LNCaP clone FGC (cell line): ENCODE results near the gene YES1.
"Not testable (repeated sequence)": the region's sequence is repeated elsewhere in the genome, so short reads cannot be mapped to it uniquely, and the experiment has no call there.

Source experiments
- DNase-seq: peaks from one replicate; pipeline ENCODE4 v3.0.0-alpha.2; 2011; ENCODE audit warnings: low read depth
- H3K4me3 ChIP-seq: 2 replicates; pipeline ENCODE4 v1.5.1; 2011; ENCODE audit warnings: mild to moderate bottlenecking, low read depth, low read length, control low read depth
- TF ChIP-seq, protein P1 (sequence below): IDR thresholded peaks from 2 replicates; pipeline ENCODE4 v1.5.1; 2012; ENCODE audit warnings: mild to moderate bottlenecking; ENCODE audit not compliant: control insufficient read depth, insufficient read depth; ENCODE audit errors: extremely low read depth

Gene YES1

DNA sequence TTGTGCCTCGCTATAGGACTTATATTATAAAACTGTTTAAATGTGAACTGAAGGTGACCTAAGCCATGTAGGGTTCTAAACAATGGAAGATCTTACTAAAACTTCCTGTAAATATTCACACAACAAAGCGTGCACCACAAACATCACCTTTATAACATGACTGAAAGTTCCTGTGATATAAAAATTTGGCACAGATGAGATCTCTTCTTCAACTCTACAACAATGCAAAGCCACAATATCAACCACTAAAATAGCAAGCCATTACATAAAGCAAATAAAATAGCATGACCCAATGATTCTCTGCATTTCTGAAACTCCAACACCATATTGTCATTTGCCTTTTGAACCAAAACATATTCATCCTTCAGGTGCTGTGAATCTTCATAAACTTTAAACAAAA, 3.5 kb downstream of the YES1 start:
- TF ChIP-seq, protein P1, sequence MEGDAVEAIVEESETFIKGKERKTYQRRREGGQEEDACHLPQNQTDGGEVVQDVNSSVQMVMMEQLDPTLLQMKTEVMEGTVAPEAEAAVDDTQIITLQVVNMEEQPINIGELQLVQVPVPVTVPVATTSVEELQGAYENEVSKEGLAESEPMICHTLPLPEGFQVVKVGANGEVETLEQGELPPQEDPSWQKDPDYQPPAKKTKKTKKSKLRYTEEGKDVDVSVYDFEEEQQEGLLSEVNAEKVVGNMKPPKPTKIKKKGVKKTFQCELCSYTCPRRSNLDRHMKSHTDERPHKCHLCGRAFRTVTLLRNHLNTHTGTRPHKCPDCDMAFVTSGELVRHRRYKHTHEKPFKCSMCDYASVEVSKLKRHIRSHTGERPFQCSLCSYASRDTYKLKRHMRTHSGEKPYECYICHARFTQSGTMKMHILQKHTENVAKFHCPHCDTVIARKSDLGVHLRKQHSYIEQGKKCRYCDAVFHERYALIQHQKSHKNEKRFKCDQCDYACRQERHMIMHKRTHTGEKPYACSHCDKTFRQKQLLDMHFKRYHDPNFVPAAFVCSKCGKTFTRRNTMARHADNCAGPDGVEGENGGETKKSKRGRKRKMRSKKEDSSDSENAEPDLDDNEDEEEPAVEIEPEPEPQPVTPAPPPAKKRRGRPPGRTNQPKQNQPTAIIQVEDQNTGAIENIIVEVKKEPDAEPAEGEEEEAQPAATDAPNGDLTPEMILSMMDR = no peak
- DNase-seq = no peak
- H3K4me3 ChIP-seq = no peak overlapping the region

DNA sequence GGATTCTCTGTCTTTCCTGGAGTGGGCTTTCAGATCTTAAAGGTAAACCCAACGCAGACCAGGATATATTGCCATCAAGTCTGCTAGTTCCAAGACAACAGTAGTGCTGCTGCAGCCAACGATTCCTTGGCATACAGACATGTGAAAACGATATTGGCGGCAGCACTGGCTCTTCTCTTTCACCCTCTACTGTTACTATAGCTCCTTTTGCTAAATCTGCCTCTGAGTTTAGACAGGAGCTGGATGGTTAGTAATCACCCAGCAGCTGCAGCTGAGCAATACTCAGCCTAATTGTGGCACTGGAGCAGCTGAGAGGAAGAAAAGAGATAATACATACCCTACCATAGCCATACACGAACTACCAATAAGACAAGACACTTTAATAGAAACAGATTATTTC, 4.0 kb downstream of the YES1 start:
- TF ChIP-seq, protein P1 = no peak
- no peak overlapping the region for H3K4me3 ChIP-seq
- DNase-seq = no peak

DNA sequence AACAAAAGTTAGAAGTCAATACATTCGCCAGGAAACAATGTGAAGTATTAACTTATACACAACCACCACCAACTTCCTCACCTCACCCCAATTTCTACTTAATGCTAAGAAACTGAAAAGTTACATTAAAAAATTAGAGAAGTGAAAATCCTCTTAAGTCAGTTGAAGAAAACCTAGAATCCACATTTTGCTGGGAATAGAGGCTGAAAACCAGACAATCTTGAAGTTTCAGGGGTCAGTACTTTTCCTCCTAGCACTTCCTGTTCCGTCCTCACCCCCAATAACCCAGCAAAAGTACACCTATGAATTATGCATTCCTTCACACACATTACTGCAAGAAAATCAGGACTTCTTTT, 6.3 kb downstream of the YES1 start:
- no peak overlapping the region for H3K4me3 ChIP-seq
- no peak for DNase-seq
- TF ChIP-seq, protein P1 = no peak

DNA sequence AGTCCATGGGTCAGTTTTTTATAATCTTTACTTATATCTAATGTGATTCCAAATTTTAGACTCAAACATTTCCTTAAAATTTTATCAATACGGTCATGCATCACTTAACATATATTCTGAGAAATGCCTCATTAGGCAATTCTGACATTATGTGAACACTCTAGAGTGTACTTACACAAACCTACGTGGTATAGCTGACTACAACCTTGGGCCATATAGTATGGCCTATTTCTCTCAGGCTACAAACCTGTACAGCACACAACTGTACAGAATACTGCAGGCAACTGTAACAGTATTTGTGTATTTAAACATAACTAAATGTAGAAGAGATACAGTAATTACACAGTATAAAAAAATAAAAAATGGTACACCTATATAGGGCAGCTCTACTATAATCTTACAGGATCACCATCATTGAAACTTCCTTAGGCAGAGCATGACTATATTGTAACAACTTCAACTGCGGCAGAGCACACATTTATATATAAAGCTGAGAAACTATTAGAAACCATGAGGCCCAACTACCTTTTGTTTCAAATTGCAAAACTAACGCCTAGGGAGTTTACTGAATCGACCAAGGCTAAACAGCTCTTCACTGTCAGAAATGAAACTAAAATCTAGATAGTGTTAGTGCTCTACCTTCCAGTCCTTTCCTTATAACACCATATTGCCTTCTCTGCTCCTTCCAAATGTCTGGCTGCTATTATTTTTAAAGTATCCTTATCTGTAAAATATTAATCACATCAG, 6.9 kb downstream of the YES1 start:
- TF ChIP-seq, protein P1 = no peak
- no peak overlapping the region for H3K4me3 ChIP-seq

DNA sequence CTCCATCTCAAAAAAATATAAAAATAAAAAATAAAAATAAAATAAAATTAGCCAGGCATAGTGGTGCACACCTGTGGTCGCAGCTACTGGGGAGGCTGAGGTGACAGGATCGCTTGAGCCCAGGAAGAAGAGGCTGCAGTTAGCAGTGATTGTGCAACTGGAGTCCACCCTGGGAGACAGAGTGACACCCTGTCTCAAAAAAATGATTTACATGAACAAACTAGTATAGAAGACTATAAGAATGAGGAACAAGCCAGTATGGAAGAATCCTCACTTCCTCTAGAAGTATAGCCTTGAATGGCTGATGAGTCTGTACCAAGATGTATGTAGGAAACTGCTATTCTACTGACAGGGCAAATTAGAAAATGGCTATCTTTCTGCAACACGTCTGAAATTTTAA, 10.9 kb downstream of the YES1 start:
- no peak for DNase-seq
- H3K4me3 ChIP-seq = no peak overlapping the region
- TF ChIP-seq, protein P1 = no peak

More for the DNA sequence above, 6.9 kb downstream of the YES1 start:
- DNase-seq = no peak

DNA sequence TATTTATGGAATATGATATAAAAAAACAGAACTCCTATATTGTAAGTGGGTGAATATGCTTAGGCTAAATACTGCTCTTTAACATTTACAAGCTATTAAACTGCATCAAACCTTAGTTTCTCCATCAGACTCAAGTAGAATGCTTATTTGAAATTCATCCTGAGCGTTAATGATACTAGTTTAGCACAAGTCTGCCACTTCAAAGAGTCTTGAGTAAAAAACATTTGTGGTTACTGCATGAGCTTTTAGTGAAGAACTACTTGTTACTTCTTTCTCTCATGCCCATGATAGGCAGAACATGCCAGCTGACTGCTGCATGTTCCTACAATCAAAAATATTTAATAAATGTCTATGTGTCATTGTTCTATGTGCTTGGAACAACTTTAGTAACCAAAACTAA, 12.1 kb downstream of the YES1 start:
- no peak overlapping the region for H3K4me3 ChIP-seq
- no peak for DNase-seq
- TF ChIP-seq, protein P1 = no peak

DNA sequence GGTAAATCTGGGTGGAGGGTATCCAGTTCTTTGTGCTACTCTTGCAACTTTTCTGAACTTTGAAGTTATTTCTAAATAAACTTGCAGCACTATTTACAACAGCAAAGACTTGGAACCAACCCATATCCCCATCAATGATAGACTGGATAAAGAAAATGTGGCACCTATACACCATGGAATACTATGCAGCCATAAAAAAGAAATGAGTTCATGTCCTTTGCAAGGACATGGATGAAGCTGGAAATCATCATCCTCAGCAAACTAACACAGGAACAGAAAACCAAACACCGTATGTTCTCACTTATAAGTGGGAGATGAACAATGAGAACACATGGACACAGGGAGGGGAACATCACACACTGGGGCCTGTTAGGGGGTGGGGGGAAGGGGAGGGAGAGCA, 16.7 kb downstream of the YES1 start:
- not testable (repeated sequence) for DNase-seq, H3K4me3 ChIP-seq

DNA sequence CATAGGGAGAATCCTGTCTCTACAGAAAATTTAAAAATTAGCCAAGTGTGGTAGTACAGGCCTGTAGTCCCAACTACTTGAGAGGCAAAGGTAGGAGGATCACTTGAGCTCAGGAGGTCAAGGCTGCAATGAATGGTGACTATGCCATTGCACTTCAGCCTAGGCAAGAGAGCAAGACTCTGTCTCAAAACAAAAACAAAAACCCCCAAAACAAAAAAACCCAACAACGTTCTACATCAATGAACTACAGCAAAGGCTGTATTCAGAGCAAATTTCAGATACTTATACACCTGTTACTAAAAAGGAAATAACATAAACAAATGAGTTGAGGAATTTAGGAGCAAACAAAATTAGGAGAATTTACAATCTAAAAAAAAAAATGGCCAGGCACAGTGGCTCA, 22.6 kb downstream of the YES1 start:
- TF ChIP-seq, protein P1 = no peak
- no peak overlapping the region for H3K4me3 ChIP-seq
- DNase-seq = no peak
